K562 (cell line): ENCODE data around the gene LAPTM4A. TPM values are rescaled to one million over a fixed set of nuclear protein-coding genes. Genes with fewer than 3 reads are reported as not detected.

Source experiments
- GTF2E2 ChIP-seq: fragments of 200-800 bp; sonication (Bioruptor generic); IDR thresholded peaks from 2 replicates; pipeline ENCODE4 v1.6.1; 2016; ENCODE audit warnings: missing genetic modification characterization, missing compliant biosample characterization
- polyA plus RNA-seq, 8 experiments: library from polyadenylated mRNA; depleted of rRNA in 4 of 8; stranded (reverse) in 5 of 8; unstranded in 3 of 8; fragments of >200 nt; fragmentation: Nextera tagmentation in 2 of 8; fragmentation: Illumina TruSeq in 1 of 8; extraction: Ambion mirVana in 2 of 8; extraction: Trizol in 1 of 8; gene quantifications; 2 replicates each; pipeline versions ENCODE4 v1.2.1 to v1.2.3, GENCODE V29; 2011 to 2014; ENCODE audit warnings: inconsistent platforms in 1 of 8, missing spikeins in 1 of 8
- total RNA-seq, 7 experiments: library from RNA; depleted of rRNA in 6 of 7; stranded (reverse); fragments of >200 nt in 6 of 7; fragmentation: Illumina TruSeq in 2 of 7; extraction: Trizol in 2 of 7; gene quantifications; 2 replicates each; pipeline versions ENCODE4 v1.2.1 to v1.2.3, GENCODE V29; 2011 to 2021; ENCODE audit warnings: low replicate concordance in 1 of 7
- TF ChIP-seq, protein P1 (sequence below), 2 experiments: fragments of 450-650 bp in 1 of 2; sonication (generic) in 1 of 2; formaldehyde crosslinking in 1 of 2; IDR thresholded peaks; 2 replicates each; pipeline versions ENCODE4 v1.7.1 to v1.9.0; 2016 to 2022; ENCODE audit warnings: inconsistent platforms in 1 of 2, mild to moderate bottlenecking in 1 of 2, missing genetic modification reagents in 1 of 2

LAPTM4A gene
- total and polyA plus RNA-seq, 9 of the 15 experiments (the other 6 are each of a cell fraction or from before 2014, with no cell fraction given), result 13.4 to 157 (median 50.1) TPM

DNA sequence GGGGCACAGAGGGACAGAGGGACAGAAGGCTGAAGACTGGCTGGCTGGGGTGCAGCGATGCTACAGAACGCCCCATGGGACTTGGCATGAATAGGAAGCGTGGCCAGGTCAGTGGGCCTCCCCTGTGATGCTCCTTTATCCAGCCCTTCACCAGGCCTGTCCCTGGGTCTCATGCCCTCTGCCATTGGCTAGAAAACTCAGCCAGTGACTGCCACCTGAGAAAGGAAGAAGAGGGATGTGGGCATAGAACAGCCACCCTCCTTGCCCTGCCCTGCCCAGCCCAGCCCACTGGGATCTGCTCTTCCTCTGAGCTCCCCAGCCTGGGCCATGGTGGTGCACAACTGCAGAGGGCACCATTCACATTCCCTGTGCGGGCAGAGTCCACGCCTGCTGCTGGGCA, 10.5 kb upstream of the LAPTM4A start (continued):
- TF ChIP-seq, protein P1, sequence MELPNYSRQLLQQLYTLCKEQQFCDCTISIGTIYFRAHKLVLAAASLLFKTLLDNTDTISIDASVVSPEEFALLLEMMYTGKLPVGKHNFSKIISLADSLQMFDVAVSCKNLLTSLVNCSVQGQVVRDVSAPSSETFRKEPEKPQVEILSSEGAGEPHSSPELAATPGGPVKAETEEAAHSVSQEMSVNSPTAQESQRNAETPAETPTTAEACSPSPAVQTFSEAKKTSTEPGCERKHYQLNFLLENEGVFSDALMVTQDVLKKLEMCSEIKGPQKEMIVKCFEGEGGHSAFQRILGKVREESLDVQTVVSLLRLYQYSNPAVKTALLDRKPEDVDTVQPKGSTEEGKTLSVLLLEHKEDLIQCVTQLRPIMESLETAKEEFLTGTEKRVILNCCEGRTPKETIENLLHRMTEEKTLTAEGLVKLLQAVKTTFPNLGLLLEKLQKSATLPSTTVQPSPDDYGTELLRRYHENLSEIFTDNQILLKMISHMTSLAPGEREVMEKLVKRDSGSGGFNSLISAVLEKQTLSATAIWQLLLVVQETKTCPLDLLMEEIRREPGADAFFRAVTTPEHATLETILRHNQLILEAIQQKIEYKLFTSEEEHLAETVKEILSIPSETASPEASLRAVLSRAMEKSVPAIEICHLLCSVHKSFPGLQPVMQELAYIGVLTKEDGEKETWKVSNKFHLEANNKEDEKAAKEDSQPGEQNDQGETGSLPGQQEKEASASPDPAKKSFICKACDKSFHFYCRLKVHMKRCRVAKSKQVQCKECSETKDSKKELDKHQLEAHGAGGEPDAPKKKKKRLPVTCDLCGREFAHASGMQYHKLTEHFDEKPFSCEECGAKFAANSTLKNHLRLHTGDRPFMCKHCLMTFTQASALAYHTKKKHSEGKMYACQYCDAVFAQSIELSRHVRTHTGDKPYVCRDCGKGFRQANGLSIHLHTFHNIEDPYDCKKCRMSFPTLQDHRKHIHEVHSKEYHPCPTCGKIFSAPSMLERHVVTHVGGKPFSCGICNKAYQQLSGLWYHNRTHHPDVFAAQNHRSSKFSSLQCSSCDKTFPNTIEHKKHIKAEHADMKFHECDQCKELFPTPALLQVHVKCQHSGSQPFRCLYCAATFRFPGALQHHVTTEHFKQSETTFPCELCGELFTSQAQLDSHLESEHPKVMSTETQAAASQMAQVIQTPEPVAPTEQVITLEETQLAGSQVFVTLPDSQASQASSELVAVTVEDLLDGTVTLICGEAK (IDR thresholded peaks at IDR 0.05), result no peak
- TF ChIP-seq, protein P1 (CRISPR knock-in tag; IDR thresholded peaks at IDR 0.05), result peak; percentile 28; the same call in 1 of the 2 replicates
- TF ChIP-seq GTF2E2 (tag), result no peak
